Fibroblast of skin of back (primary cell): ENCODE data around the gene SSTR3.
A peak's percentile ranks its signal among the peaks of the same experiment; 100 is the strongest.

Experiments
- DNase-seq: peaks from one replicate; pipeline ENCODE4 v3.0.0-alpha.2; 2013

The SSTR3 gene

DNA sequence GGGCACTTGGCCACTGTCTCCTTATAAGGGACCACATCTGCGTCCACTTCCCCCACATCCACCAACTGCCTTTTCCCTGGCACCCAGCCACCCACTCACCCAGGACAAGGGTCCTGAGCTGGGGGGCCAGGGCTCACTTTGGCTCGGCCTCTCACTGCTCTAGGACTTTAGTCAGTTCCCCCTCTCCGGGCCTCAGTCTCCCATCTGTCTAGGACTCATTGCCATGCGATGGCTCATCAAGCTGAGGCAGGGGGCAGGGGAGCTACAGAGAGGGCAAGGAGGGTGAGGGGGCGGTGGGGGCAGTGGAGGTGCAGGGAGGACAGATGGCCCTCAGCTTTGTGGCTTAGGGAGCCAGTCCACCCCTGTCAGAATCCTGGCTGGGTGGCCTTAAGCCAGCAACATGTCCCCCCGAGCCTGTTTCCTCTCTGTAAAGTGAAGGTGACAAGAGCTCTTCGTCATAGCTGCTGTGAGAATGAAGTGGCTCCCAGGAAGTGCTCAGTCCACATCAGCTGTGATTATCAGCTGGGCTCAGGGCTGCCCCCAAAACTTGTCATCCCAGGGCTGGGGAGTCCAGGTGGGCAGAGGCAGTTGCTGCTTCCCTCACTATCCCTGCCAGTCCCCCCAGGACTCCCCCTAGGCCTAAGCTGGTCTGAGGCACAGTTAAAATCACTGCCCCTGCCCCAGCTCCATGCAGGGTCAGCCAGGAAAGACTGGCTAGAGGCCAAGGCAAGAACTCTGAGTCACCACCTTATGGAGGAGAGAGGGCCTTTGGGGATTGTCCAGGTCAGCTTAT, 16.9 kb upstream of the SSTR3 start:
- peak; percentile 86 for DNase-seq

DNA sequence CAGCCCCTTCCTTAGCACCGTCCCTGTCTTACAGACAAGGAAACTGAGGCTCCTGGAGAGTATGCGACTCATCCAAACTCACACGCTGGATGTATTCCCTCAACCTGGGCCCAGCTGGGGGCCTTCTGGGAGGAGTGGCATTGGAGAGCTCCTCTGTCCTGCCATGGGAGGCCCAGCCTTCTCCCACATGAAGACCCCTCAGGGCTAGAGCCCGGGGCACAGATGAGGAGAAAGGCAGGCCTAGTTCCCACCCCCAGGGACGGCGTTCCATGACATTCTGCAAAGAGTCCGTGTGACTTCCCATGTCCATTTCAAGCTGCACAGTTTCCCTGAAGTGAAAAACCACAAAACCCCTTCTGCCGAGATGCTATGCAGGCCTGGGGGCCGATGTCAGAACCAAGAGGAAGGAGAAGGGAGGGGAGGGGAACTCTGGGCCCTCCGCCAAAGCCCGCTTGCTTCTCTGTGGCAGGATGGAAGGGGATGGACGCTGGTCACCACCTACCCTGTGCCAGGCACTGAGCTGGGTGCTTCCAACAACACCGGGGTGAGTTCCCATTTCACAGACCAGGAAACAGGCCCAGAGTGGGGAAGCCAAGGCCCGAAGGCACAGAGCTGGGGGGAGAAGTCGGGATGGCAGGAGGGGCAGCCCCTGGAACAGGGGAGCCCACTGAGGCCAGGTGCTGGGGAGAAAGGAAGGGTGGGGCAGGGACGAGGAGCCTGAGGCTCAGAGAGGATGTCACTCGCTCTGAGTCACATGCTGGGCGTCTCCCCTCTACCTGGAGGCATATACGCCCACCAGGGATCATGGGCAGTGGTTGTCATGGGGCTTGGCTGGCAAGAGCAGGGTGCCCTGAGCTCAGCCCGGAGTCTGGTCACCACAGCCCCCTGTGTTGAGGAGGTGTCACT, 16.1 kb upstream of the SSTR3 start:
- DNase-seq, result peak; percentile 78

DNA sequence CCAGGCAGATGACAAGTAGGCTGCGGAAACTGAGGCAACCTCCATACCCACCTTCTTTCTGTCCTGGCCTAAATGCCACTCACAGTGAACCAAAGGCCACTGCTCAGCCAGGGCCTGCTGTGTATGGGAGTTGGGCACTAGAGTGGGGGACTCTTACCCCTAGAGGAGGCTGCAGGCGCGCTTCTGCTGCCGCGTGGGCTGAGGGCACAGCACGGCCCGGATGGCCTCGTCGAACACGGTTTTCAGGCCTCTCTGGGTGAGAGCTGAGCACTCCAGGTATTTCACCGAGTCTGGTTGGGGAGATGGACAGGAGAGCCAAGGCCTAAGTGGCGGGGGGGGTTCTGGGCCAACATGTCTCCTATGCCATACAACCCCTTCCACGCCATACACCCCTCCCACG, 14.2 kb upstream of the SSTR3 start:
- DNase-seq, result no peak

DNA sequence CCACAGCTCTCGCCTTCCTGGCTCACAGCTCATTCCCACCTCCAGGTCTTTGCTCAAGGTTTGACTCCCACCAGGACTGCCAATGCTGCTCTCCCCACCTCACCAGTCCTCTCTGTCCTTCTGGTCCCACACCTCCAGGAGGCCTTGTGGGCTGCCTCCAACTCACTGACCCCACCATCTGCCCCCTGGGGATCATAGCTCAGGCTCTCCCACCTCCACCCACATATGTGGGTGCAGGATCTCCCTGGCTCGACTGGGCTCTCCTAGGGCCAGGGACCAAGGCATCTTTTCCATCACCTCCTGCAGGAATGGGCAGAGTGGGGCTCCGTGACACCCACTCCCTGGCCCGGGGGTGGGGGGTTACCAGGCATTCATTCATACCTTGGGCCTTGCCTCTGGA, 13.8 kb upstream of the SSTR3 start:
- no peak for DNase-seq

DNA sequence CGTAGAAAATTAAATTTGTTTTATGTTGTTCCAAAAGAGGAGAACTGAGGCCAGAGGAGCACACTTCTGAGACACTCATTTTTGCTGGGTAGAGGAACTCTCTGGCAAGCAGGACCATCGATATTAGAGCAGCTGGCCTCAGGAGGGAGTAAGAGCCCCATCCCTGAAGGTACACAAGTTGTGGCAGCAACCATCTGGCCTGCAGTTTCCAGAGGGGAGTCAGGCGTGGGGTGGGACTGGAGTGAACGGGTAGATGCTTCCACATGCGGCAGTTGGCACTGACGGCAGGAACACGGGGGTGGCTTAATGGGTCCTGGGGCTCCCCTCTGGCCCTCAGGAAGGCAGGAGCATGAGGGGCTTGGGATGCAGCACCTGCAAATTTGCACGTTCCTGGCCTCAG, 13.2 kb upstream of the SSTR3 start:
- DNase-seq, result peak; percentile 17

DNA sequence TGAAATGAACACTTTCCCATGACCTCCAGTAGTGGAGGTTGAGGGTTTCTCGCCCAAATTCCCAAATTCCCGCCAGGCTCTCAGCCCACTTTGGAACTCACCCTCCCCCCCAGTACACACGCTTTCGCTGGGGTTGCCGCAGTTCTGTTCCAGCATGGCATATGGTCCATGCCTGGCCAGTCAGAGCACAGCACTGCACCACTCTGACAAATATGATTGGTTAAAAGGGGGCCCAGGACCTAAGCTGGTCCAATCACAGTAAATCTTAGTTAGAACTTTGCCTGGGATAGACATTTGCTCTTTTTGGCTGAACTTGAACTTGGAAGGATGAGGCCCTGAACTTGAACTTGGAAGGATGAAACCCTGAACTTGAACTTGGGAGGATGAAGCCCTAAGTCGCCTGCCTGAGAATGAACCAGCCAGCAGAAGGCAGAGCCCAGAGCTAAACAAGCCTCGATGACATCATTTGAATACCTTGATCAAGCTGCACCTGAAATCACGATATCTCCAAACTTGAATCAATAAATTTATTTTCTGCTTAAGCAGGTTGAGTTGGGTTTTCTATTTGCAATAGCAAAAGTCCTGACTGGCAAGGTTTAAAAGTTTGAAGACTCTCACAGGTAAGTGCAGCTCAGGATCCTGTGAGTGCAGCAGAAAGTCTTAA, 12.6 kb upstream of the SSTR3 start:
- DNase-seq, result peak; percentile 15

DNA sequence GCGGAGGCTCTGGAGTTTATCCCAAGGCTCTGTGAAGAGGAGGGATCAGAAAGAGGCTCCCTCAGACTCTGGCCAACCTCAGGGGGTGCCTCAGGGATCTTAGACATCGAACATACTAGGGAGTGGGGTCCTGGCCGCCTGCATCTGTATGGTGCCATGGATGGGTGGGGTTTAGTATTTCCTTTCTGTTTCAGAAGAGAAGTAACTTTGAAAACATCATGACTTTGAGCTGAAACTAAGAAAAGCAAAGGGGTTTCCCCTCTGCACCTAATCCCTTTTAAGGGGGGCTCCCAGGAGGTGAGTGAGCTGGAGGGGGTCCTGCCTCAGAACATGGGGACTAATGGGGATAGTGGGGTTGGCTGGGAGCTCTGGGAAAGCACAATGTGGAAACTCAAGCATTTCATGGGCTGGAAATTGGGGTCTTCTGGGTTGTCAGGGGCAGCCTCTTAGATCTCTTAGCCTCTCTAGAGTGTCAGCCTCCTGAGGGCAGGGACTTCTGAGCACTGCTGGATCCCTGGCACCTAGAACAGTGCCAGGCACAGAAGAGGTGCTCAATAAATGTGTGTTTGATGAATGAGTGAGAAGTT, 11.8 kb upstream of the SSTR3 start:
- no peak for DNase-seq

DNA sequence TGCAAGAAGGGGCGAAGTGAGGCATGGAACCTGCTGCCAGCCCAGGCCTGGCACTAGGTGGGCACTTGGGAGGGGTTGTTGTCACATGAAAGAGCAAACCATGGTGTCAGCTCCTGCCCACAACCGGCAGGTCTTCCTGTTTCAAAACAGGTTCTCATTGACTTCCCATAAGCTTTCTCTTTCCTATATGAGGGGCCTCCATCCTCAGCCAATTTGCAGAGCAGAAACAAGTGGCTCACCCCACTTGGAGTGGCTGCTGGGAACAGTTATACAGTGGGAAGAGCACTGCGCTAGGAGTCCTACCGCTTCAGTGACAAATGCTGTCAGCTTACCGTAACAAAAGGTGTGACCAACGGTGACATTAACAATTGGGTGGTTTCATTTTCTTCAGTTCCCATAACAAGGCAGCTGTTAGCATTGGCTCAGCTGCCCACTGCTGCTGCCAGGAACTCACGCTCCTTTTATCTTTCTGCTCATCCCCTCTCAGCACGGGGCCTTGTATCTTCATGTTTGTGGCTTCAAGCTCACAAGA, 10.2 kb upstream of the SSTR3 start:
- DNase-seq, result no peak

DNA sequence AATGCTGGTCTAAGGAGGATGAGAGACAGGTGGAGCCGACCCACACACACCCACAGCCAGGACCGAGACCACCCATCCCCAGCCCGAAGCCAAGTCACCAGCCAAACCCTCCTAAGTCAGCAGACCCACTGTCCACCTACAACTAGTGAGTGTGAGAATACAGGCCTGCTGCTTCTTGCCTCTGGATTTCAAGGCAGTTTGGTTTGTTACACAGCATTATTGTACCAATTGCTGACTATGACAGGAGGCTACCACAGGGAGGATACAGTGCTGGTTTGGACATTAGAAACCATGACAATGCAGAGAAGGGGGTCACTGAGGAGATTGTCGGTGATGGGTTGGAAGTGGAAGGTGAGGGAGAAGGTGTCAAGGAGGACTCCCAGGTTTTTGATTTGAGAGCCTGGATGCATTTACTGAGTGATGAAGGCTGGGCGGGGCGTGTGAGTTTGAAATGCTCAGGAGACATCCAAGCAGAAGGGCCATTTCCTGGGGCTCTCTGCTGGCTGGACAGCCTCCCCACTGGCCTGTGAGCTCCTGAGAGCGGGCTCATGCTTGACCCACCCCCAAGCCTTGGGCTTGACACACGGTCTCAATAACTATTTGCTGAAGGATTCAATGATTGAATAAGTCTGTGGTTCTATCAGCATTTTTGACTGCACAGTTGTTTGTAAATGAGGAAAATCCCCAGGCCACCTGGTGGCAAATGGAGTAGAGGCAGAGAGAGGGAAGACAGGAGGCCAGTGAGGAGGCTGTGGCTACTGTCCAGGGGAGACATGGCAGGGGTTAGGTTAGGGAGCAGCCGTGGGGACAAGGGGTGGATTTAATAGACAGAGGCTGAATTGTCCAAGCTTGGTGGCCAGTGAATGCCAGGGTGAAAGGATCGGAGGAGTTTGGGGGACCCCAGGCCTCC, 9.4 kb upstream of the SSTR3 start:
- DNase-seq, result no peak

DNA sequence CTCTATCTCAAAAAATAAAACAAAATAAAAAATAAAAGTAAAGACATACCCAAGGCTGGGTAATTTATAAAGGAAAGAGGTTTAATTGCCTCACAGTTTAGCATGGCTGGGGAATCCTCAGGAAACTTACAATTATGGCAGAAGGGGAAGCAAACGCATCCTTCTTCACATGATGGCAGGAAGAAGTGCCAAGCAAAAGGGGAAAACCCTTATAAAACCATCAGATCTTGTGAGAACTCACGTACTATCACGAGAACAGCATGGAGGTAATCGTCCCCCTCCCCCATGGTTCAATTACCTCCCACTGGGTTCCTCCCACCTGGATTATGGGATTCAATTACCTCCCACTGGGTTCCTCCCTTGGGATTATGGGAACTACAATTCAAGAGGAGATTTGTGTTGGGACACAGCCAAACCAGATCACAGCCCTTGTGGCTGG, 8.3 kb upstream of the SSTR3 start:
- peak; percentile 22 for DNase-seq

DNA sequence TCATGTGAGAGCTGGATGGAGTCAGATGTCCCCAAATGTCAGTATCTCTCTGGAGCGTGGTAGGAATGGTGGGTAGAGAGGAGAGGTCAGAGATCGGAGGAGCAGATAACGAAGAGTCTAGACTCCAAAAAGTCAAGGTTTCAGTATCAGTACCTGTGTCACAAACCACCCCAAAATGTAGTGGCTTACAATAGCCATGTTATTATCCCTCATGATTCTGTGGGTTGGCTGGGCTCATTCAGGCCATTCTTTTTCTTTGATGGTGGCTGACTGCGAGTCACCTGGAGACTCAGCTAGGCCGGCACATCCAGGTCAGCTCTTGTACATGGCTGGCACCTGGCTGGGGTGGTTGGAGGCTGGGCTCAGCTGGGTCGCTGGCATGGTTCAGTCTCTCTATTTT, 7.3 kb upstream of the SSTR3 start:
- DNase-seq, result no peak

DNA sequence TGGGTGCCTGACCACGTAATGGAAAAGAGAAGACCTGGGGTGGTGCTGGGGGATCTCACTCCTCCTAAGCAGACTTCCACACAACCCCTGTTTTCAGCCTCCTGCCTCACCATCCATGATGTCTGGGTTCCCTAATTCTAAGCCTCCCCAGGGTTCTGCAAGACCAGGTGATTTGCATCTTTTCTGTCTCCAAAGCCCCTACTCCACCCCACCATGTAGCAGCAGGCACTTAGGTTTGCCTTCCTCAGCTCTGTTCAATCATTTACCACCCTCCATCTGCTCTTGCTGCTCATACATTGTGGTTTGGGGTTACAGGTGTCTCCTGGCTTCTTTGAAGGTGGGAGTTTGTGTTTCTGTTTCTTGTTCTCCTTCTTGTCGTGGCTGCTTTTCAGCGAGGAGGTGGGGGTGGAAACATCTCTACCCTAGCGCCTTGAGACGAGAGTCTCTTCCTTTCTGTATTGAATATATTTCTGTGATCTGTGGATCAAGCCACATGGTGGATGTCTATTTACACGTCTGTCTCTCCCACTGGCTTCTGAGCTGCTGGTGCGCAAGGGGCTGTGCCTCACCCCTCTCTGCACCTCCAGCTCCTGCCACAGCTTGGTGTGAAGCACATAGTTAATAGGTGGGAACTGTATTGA, 6.6 kb upstream of the SSTR3 start:
- no peak for DNase-seq

DNA sequence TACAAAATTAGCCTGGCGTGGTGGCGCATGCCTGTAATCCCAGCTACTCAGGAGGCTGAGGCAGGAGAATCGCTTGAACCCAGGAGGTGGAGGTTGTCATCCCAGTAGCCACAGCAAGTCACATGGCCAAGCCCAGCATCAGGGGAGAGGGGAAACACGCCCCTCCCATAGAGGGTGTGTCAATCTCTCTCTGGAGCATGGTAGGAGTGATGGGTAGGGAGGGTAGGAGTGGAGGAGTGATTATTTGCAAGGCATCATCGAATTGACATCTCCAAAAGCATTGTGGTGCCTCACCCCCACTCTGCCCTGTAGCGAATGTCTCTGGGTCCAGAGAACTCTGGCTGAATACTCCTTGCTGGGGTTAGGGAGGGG, 6.1 kb upstream of the SSTR3 start:
- no peak for DNase-seq

DNA sequence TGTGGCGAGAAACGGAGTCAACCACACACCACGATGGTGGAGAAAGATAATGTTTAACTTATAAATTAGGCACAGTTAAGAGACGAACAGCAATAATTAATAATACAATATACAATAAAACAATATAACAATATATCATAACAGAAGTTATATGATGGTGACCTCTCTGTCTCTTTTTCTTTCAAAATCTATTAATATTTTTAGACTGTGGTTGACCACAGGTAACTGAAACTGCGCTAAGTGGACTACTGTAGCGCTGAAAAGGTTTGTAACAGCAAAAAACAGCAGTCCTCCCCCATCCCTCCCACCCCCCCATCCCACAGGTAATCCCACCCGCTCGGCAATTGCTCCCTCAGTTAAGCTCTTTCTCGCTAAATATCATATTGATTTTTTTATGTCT, 3.6 kb upstream of the SSTR3 start:
- no peak for DNase-seq

DNA sequence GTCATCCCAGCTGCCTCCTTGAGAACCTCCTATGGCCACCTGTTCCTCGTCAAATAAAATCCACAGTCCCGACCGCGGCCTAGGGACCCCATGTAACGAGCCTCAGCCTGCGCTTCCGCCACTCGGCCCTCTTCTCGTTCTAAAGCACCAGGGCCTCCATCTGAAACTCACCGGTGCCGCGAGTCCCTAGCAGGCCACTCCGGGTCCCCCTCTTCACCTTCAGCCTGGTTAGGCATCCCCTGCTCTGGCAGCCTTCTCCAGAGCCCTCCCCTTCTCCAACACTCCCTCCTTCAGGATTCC, 2.4 kb upstream of the SSTR3 start:
- no peak for DNase-seq

DNA sequence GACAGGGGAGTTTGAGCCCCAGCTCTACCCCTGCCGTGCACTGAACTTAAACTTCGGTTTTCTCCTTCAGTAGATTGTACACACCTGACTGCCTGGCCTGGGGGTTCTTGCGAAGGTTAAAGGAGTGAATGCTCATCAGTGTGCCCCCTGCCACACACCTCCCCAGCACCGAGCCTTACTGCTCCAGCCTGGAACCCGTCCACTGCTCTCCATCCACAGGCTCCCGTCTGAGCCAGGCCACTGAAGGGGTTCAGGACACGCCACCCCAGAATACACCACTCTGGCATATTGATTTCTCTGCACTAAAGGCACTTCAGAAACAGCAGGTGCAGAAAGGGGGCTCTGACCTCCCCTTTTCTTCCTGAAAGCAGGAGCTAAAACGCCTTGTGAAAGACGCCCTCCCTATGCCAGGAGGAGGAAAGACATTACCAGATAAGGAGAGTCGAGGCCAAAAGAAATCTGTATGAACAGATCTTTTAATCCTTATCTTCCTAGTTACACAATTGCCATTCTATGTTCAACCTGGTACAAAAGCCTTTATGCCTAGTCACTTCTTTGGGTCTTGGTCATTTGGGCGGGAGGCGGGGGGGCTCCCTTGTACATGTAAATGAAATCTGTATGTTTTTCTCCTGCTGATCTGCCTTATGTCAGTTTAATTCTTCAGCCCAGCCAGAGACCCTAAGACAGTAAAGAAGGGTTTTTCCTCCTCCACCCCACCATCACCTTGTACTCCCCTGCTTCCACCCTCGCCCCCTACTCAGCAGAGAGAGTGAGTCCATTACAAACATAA, 1.9 kb upstream of the SSTR3 start:
- DNase-seq, result no peak

DNA sequence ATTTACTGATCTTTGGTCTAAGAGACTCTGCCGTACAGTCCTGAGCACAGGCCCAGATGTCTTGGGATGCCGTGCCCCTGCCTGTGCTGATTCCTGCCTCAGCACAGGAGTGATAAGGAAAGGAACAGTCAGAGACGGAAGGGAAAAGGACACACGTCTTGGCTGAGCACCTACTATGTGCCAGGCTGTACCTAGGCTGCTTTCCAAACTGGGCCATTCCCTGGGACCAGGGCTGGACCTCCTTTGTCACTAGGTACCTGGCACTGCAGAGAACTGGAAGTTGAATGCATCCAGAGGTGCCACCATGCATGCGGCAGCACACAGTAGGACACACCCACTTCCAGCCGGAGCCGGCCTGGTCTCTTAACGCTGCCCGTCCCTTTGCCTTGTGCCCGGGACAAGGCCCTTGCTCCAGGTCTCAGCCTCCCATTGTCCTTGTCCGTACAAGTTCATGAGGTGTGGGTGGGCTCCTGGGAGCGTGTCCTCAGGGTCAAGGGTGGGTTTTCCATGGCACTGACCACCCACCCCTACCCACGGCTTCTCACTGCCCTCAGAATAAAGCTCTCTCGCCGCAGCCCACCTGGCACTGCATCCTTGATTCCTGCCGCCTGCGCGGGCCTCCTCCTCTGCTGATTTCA, 1.1 kb upstream of the SSTR3 start:
- no peak for DNase-seq

DNA sequence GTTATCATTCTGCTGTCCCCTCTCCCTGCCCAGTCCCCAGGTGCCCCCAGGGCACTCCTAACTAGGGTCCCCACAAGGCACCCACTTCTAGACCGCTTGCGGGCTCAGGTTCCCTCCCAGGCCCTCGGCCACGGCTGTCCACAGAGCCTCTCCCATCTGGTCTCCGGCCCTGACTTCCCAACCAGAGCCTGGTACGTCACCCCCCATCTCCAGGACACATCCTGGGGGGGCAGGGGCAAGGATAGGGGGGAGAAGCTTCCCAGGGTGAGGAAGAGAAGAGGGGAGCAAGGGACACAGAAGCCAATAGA, 457 bp downstream of the SSTR3 start:
- no peak for DNase-seq

DNA sequence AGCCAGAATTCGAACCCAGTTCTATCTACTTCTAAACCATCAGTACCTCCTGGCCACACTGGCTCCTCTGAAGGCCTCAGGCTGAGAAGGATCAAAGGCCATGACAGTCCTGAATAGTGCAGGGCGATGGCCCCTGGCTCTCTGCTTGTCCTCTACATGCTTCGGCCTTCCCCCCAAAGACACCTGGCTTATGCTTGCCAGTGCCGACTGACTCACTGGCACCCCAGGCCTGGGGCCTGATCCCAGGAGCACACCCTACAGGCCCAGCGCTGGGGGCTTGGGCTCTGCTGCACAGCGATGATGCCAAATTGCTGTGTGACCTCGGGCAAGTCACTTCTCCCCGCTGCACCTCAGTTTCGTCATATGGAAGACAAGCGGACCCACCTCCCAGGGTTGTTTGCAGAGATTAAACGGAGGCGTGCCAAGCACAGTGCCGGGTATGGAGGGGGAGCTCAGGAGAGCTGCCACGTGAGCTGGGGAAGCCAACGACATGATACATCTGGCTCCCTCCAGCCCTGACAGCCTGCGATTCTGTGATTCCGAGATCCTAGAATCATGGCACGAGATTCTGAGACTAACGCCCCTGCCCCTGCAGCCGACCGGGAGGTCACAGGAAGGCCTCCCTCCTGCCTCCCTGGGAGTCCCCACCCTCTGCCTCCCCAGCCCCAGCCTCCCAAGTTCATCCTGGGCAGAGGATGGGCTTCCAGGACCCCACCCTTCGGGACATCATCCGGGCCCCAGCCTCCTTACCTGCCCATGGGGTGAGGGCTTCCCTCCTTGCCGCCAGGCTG, 1.0 kb downstream of the SSTR3 start:
- no peak for DNase-seq
